ENCODE data around the gene PDXDC1.
"Not testable (repeated sequence)": the region's sequence is repeated elsewhere in the genome, so short reads cannot be mapped to it uniquely, and the experiment has no call there.

The PDXDC1 gene

GRCh38 chr16:15037745-15038144, 62.9 kb downstream of the PDXDC1 start:
- no peak for DNase-seq (ENCODE audit: low read depth)
- no peak overlapping the region for H3K4me3 ChIP-seq (ENCODE audit: low read length)
- TF ChIP-seq CTCF (conservative IDR thresholded peaks at IDR 0.05; ENCODE audit: low read depth, low read length): no peak

- peak; percentile 46 for DNase-seq (ENCODE audit: low read depth)
- TF ChIP-seq CTCF (conservative IDR thresholded peaks at IDR 0.05; ENCODE audit: low read depth, low read length): no peak
These were observed 63.9 kb downstream of the PDXDC1 start for GRCh38 chr16:15038689-15039088.

GRCh38 chr16:15041271-15042004, 66.6 kb downstream of the PDXDC1 start:
- TF ChIP-seq CTCF (conservative IDR thresholded peaks at IDR 0.05; ENCODE audit: low read depth, low read length): no peak
- H3K4me3 ChIP-seq (ENCODE audit: low read length): no peak overlapping the region
- no peak for DNase-seq (ENCODE audit: low read depth)

More at GRCh38 chr16:15038689-15039088, 63.9 kb downstream of the PDXDC1 start:
- H3K4me3 ChIP-seq (ENCODE audit: low read length): no peak overlapping the region

GRCh38 chr16:15043344-15043743, 68.5 kb downstream of the PDXDC1 start:
- H3K4me3 ChIP-seq (ENCODE audit: low read length): no peak overlapping the region
- no peak for TF ChIP-seq CTCF (conservative IDR thresholded peaks at IDR 0.05; ENCODE audit: low read depth, low read length)
- no peak for DNase-seq (ENCODE audit: low read depth)

- H3K4me3 ChIP-seq (ENCODE audit: low read length): no peak overlapping the region
- no peak for TF ChIP-seq CTCF (conservative IDR thresholded peaks at IDR 0.05; ENCODE audit: low read depth, low read length)
- DNase-seq (ENCODE audit: low read depth): no peak
These were observed 69.5 kb downstream of the PDXDC1 start for GRCh38 chr16:15044286-15044685.

GRCh38 chr16:15045270-15045669, 70.4 kb downstream of the PDXDC1 start:
- H3K4me3 ChIP-seq (ENCODE audit: low read length); DNase-seq (ENCODE audit: low read depth): not testable (repeated sequence)

GRCh38 chr16:15046692-15047376, 72.0 kb downstream of the PDXDC1 start:
- no peak for DNase-seq (ENCODE audit: low read depth)
- no peak for TF ChIP-seq CTCF (conservative IDR thresholded peaks at IDR 0.05; ENCODE audit: low read depth, low read length)
- H3K4me3 ChIP-seq (ENCODE audit: low read length): no peak overlapping the region
